HepG2 (cell line): ENCODE results near the gene DLG2. TPM values are rescaled to one million over a fixed set of nuclear protein-coding genes. Genes with fewer than 3 reads are reported as not detected.

ENCODE experiments used
- ATAC-seq: fragments of 200-7000 bp; cut with Tn5 transposase; 3 replicates; pipeline ENCODE4 v1.9.1; 2020; ENCODE audit warnings: mild to moderate bottlenecking, moderate library complexity
- BruUV-seq: library from RNA; stranded (reverse); fragments of 400-500 nt; replicated peaks from 2 replicates; lab custom pipeline; 2021; lab: Mats Ljungman, UMichigan
- CTCF ChIA-PET: fragments of 300-600 bp; formaldehyde crosslinking; extraction: SDS; loops from one replicate; lab custom pipeline; 2021; ENCODE audit warnings: low total read pairs, inconsistent platforms, low intra/inter-chr PET ratio; lab: Yijun Ruan, JAX
- POLR2A ChIA-PET: fragments of 350-600 bp; sonication (Branson Sonifier 250); formaldehyde crosslinking; loops from one replicate; lab custom pipeline; 2020; ENCODE audit warnings: antibody characterized with exemption, inconsistent platforms; lab: Yijun Ruan, JAX
- DNase-seq: peaks from one replicate; pipeline ENCODE4 v3.0.0-alpha.2; 2015; ENCODE audit warnings: low spot score
- FAIRE-seq: peaks from 3 replicates; lab custom pipeline; 2011; peaks lifted over from hg19 to GRCh38; lab: Jason Lieb, UNC
- H2AFZ ChIP-seq: one replicate; pipeline ENCODE4 v1.6.1; 2011; ENCODE audit warnings: low read length, inconsistent platforms
- H3K27ac ChIP-seq: fragments of 300-600 bp; 3 replicates; pipeline ENCODE4 v1.8.0; 2011; ENCODE audit warnings: mixed run types, mild to moderate bottlenecking, mixed read lengths, low read length, inconsistent platforms; ENCODE audit not compliant: insufficient read depth; ENCODE audit errors: extremely low read length
- H3K27me3 ChIP-seq, 2 experiments: fragments of 200-600 bp in 1 of 2; 2 replicates in 1 of 2; 3 replicates in 1 of 2; pipeline versions ENCODE4 v1.6.0 to v1.8.0; 2011; ENCODE audit warnings: low read length in 2 of 2, mild to moderate bottlenecking in 2 of 2, moderate library complexity in 2 of 2, inconsistent platforms in 1 of 2; ENCODE audit not compliant: insufficient read depth in 2 of 2, control insufficient read depth in 1 of 2
- H3K36me3 ChIP-seq, 2 experiments: fragments of 200-600 bp in 1 of 2; replicated peaks in 1 of 2; 2 replicates in 1 of 2; 3 replicates in 1 of 2; pipeline versions ENCODE4 v1.5.1 to v1.8.0; 2011; ENCODE audit warnings: low read length in 2 of 2, inconsistent platforms in 1 of 2; ENCODE audit not compliant: insufficient read depth in 2 of 2, control insufficient read depth in 1 of 2
- H3K4me1 ChIP-seq: 2 replicates; pipeline ENCODE4 v1.5.1; 2012; ENCODE audit warnings: low read length, inconsistent platforms; ENCODE audit not compliant: insufficient read depth
- H3K4me2 ChIP-seq: 2 replicates; pipeline ENCODE4 v1.6.0; 2011; ENCODE audit warnings: low read depth, low read length, inconsistent platforms
- H3K4me3 ChIP-seq, 3 experiments: fragments of 200-600 bp in 1 of 3; sonication (generic), shearing (Covaris generic) in 1 of 3; replicated peaks in 1 of 3; 2 replicates each; pipeline ENCODE4 v1.5.1; 2011 to 2016; ENCODE audit warnings: low read length in 3 of 3, inconsistent platforms in 2 of 3, low read depth in 2 of 3, mild to moderate bottlenecking in 2 of 3, control low read depth in 1 of 3, mixed read lengths in 1 of 3; ENCODE audit not compliant: insufficient read depth in 1 of 3
- H3K79me2 ChIP-seq: one replicate; pipeline ENCODE4 v1.6.1; 2011; ENCODE audit warnings: low read length, inconsistent platforms; ENCODE audit not compliant: insufficient read depth
- H3K9ac ChIP-seq: 2 replicates; pipeline ENCODE4 v1.6.0; 2011; ENCODE audit warnings: mild to moderate bottlenecking, low read depth, low read length, inconsistent platforms; ENCODE audit not compliant: insufficient read depth
- H3K9me3 ChIP-seq: 2 replicates; pipeline ENCODE4 v1.5.1; 2012; ENCODE audit warnings: mild to moderate bottlenecking, low read length
- H4K20me1 ChIP-seq: 2 replicates; pipeline ENCODE4 v1.6.0; 2011; ENCODE audit warnings: inconsistent platforms, mild to moderate bottlenecking, low read length, moderate library complexity; ENCODE audit not compliant: insufficient read depth
- IKZF1 ChIP-seq: fragments of 450-650 bp; IDR thresholded peaks from 2 replicates; pipeline ENCODE4 v1.7.1; 2016
- ISX ChIP-seq: sonication (generic); formaldehyde crosslinking; conservative IDR thresholded peaks from 2 replicates; pipeline ENCODE4 v1.5.0; 2020; ENCODE audit warnings: missing genetic modification reagents
- MED13 ChIP-seq: sonication (generic); formaldehyde crosslinking; IDR thresholded peaks from 2 replicates; pipeline ENCODE4 v1.5.0; 2020; ENCODE audit warnings: missing genetic modification reagents
- NFATC3 ChIP-seq: sonication (generic); formaldehyde crosslinking; IDR thresholded peaks from 2 replicates; pipeline ENCODE4 v1.5.1; 2020; ENCODE audit warnings: mild to moderate bottlenecking, missing genetic modification reagents
- PHF21A ChIP-seq: sonication (generic); formaldehyde crosslinking; IDR thresholded peaks from 2 replicates; pipeline ENCODE4 v1.5.0; 2020; ENCODE audit warnings: mild to moderate bottlenecking, missing genetic modification reagents
- SIN3B ChIP-seq: fragments of 150-350 bp; IDR thresholded peaks from 2 replicates; pipeline ENCODE4 v1.6.1; 2014; ENCODE audit warnings: low read length
- SOX5 ChIP-seq: IDR thresholded peaks from 2 replicates; pipeline ENCODE4 v1.6.1; 2016; ENCODE audit warnings: borderline replicate concordance
- THAP11 ChIP-seq: IDR thresholded peaks from 2 replicates; pipeline ENCODE4 v1.6.1; 2016; ENCODE audit warnings: missing biosample characterization, missing genetic modification reagents
- ZNF160 ChIP-seq: sonication (generic); formaldehyde crosslinking; IDR thresholded peaks from 2 replicates; pipeline ENCODE4 v1.8.0; 2022; ENCODE audit warnings: mild to moderate bottlenecking, inconsistent platforms, missing genetic modification reagents
- ZNF792 ChIP-seq: IDR thresholded peaks from 2 replicates; pipeline ENCODE4 v1.6.1; 2016
- ZNF879 ChIP-seq: sonication (generic); formaldehyde crosslinking; IDR thresholded peaks from 2 replicates; pipeline ENCODE4 v1.8.1; 2023; ENCODE audit warnings: missing genetic modification reagents
- ZNF883 ChIP-seq: sonication (generic); formaldehyde crosslinking; IDR thresholded peaks from 2 replicates; pipeline ENCODE4 v1.5.1; 2020; ENCODE audit warnings: mild to moderate bottlenecking, missing genetic modification reagents; ENCODE audit errors: not compliant biosample characterization
- ZZZ3 ChIP-seq: sonication (generic); formaldehyde crosslinking; IDR thresholded peaks from 2 replicates; pipeline ENCODE4 v1.4.0; 2020; ENCODE audit warnings: missing genetic modification reagents, mild to moderate bottlenecking, borderline replicate concordance
- WGBS: methylation state at CpG from one replicate; pipeline ENCODE4 v1.1.6; 2017; ENCODE audit warnings: low lambda C conversion rate; 5-methylcytosine and 5-hydroxymethylcytosine counted together
- in situ Hi-C: cut with HindIII; loops from 2 replicates; pipeline ENCODE4 v1.10.0; 2017; ENCODE audit warnings: low pct_unique_long_range_greater_than_20kb; ENCODE audit not compliant: extremely low pct_ligation_motif_present
- intact Hi-C: fragments of 100-400 bp; cut with micrococcal nuclease; formaldehyde crosslinking; loops from one replicate; pipeline ENCODE4 v1.10.0; 2022; ENCODE audit not compliant: unreplicated experiment
- polyA plus RNA-seq, 8 experiments: library from polyadenylated mRNA; depleted of rRNA in 3 of 8; stranded (reverse) in 7 of 8; unstranded in 1 of 8; fragments of >200 nt; fragmentation: Illumina TruSeq in 4 of 8; extraction: Trizol in 4 of 8; gene quantifications; 2 replicates each; pipeline versions ENCODE4 v1.2.1 to v1.2.3, GENCODE V29; 2011 to 2016; ENCODE audit warnings: low read depth in 4 of 8, missing spikeins in 1 of 8, mixed read lengths in 1 of 8; ENCODE audit not compliant: insufficient read depth in 1 of 8
- total RNA-seq, 5 experiments: library from RNA; depleted of rRNA; stranded (reverse); fragments of >200 nt; fragmentation: Illumina TruSeq; extraction: Trizol; gene quantifications; 2 replicates each; pipeline ENCODE4 v1.2.3, GENCODE V29; 2016; ENCODE audit warnings: low read depth in 1 of 5
- TF ChIP-seq, protein P1 (sequence below): sonication (generic); formaldehyde crosslinking; IDR thresholded peaks from 2 replicates; pipeline ENCODE4 v1.5.1; 2020; ENCODE audit warnings: mild to moderate bottlenecking, moderate library complexity, missing genetic modification reagents
- TF ChIP-seq, protein P2 (sequence below): sonication (generic); formaldehyde crosslinking; IDR thresholded peaks from 2 replicates; pipeline ENCODE4 v1.4.0; 2020; ENCODE audit warnings: mild to moderate bottlenecking, missing genetic modification reagents

Gene DLG2
- total and polyA plus RNA-seq, 2 of the 13 experiments (the other 11 are each of a cell fraction or from before 2014, with no cell fraction given): 0.46 to 1.0 TPM

DNA sequence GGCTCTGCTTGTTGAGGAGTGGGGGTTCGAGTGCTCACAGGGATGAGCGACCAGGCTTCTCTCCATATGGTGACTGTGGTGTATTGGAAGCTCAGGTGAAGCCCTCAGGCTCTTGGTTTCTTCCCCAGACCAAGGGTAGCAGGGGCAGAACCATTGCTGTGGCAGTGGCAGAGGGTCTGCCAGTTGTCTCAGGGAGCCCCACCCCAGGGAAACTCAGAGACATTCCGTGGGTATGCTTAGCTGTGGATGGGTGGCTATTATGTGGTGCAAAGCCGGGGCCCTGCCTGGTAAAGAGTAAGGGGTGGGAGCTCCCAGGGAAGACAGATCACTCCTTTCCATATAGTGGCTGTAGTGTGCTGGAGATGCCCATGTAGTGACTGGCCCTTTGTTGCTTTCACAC is 167.8 kb downstream of the DLG2 start:
- POLR2A ChIA-PET: no interaction called here
- Histone ChIP-seq H2AFZ (no peak overlapping the region), H3K4me3 (no peak overlapping the region), H3K4me1 (no peaks in the 10 kb centered on the region), H4K20me1 (no peaks in the 10 kb centered on the region), H3K9me3 (no peaks in the 10 kb centered on the region; the same call in 1 of the 2 replicates), H3K27ac (no peak overlapping the region), H3K36me3 (no peaks in the 10 kb centered on the region), H3K79me2 (no peaks in the 10 kb centered on the region), H3K9ac (no peak overlapping the region), H3K27me3 (no peaks in the 10 kb centered on the region), H3K4me2 (no peak overlapping the region)
- no peak for FAIRE-seq
- DNase-seq: no peak
- in situ Hi-C loops (no loop called here), intact Hi-C loops (no loop called here)
- BruUV-seq: no TSS peak
- no peak for TF ChIP-seq PHF21A (CRISPR knock-in tag)
- TF ChIP-seq NFATC3 (CRISPR knock-in tag): no peak
- TF ChIP-seq ISX (CRISPR knock-in tag): no peak
- TF ChIP-seq, protein P1, sequence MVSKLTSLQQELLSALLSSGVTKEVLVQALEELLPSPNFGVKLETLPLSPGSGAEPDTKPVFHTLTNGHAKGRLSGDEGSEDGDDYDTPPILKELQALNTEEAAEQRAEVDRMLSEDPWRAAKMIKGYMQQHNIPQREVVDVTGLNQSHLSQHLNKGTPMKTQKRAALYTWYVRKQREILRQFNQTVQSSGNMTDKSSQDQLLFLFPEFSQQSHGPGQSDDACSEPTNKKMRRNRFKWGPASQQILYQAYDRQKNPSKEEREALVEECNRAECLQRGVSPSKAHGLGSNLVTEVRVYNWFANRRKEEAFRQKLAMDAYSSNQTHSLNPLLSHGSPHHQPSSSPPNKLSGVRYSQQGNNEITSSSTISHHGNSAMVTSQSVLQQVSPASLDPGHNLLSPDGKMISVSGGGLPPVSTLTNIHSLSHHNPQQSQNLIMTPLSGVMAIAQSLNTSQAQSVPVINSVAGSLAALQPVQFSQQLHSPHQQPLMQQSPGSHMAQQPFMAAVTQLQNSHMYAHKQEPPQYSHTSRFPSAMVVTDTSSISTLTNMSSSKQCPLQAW (CRISPR knock-in tag): no peak
- TF ChIP-seq THAP11 (CRISPR knock-in tag): no peak
- TF ChIP-seq IKZF1: no peak
- TF ChIP-seq ZNF792 (CRISPR knock-in tag): no peak
- no peak for TF ChIP-seq MED13 (CRISPR knock-in tag)
- no peak for TF ChIP-seq ZNF879 (CRISPR knock-in tag)
- no peak for TF ChIP-seq SIN3B
- no peak for TF ChIP-seq ZZZ3 (CRISPR knock-in tag)
- TF ChIP-seq ZNF883 (CRISPR knock-in tag): no peak
- no peak for TF ChIP-seq ZNF160 (CRISPR knock-in tag)
- TF ChIP-seq SOX5 (CRISPR knock-in tag): no peak
- TF ChIP-seq, protein P2, sequence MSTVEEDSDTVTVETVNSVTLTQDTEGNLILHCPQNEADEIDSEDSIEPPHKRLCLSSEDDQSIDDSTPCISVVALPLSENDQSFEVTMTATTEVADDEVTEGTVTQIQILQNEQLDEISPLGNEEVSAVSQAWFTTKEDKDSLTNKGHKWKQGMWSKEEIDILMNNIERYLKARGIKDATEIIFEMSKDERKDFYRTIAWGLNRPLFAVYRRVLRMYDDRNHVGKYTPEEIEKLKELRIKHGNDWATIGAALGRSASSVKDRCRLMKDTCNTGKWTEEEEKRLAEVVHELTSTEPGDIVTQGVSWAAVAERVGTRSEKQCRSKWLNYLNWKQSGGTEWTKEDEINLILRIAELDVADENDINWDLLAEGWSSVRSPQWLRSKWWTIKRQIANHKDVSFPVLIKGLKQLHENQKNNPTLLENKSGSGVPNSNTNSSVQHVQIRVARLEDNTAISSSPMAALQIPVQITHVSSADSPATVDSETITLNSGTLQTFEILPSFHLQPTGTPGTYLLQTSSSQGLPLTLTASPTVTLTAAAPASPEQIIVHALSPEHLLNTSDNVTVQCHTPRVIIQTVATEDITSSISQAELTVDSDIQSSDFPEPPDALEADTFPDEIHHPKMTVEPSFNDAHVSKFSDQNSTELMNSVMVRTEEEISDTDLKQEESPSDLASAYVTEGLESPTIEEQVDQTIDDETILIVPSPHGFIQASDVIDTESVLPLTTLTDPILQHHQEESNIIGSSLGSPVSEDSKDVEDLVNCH (CRISPR knock-in tag): no peak
- ATAC-seq: no peak
- CTCF ChIA-PET: no interaction called here
- WGBS: 13% methylated on average over 1 of the region's 4 CpGs
